AG04449 (cell line): ENCODE results near the gene PFKL.

Experiments used
- CTCF ChIA-PET: fragments of 350-600 bp; formaldehyde crosslinking; extraction: SDS; loops from one replicate; lab custom pipeline; 2021; ENCODE audit warnings: antibody characterized with exemption; lab: Yijun Ruan, JAX
- POLR2A ChIA-PET: fragments of 400-600, 350-600 bp; formaldehyde crosslinking; extraction: SDS; loops from one replicate; lab custom pipeline; 2020; ENCODE audit warnings: antibody characterized with exemption, inconsistent platforms; lab: Yijun Ruan, JAX
- DNase-seq: peaks from one replicate; pipeline ENCODE4 v3.0.0-alpha.2; 2010; ENCODE audit warnings: low read depth, low spot score
- H3K4me3 ChIP-seq: 2 replicates; pipeline ENCODE4 v1.5.1; 2011; ENCODE audit warnings: low read depth, mild to moderate bottlenecking, control low read depth, low read length
- TF ChIP-seq, protein P1 (sequence below): IDR thresholded peaks from one replicate; pipeline ENCODE4 v1.5.1; 2011; ENCODE audit warnings: mild to moderate bottlenecking, moderate library complexity, low read length, control low read depth, inconsistent platforms; ENCODE audit not compliant: insufficient read depth; ENCODE audit errors: missing control alignments

The PFKL gene

DNA sequence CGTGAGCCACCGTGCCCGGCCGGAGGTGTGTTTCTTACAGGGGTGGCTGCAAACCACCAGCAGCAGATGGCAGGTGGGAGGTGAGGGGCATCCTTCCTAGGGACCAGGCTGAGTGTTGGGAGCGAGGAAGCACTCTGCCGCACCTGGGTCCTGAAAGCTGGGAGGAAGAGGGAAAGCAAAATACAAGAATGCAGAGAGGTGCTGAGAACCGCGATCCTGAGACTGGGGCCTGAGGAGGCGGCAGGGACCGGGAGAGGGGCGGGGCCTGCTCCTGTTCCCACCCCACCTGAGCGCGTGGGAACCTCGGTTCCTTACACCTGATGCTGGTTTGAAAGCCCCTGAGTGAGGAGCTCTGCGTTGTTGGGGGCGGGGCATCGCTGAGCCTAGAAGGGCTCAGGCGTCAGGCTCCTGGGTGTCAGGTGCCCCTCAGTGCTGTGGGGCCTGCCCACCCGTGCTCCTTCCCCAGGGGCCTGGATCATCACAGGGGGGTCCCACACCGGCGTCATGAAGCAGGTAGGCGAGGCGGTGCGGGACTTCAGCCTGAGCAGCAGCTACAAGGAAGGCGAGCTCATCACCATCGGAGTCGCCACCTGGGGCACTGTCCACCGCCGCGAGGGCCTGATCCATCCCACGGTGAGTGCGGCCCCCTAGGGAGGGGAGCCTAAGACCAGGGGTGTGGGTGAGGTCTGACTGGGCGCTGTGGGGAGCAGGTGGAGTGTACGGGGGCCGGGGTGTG lies 69.0 kb downstream of the PFKL start:
- POLR2A ChIA-PET, result no interaction called here
- TF ChIP-seq, protein P1, sequence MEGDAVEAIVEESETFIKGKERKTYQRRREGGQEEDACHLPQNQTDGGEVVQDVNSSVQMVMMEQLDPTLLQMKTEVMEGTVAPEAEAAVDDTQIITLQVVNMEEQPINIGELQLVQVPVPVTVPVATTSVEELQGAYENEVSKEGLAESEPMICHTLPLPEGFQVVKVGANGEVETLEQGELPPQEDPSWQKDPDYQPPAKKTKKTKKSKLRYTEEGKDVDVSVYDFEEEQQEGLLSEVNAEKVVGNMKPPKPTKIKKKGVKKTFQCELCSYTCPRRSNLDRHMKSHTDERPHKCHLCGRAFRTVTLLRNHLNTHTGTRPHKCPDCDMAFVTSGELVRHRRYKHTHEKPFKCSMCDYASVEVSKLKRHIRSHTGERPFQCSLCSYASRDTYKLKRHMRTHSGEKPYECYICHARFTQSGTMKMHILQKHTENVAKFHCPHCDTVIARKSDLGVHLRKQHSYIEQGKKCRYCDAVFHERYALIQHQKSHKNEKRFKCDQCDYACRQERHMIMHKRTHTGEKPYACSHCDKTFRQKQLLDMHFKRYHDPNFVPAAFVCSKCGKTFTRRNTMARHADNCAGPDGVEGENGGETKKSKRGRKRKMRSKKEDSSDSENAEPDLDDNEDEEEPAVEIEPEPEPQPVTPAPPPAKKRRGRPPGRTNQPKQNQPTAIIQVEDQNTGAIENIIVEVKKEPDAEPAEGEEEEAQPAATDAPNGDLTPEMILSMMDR, result no peak
- CTCF ChIA-PET, result no interaction called here
- H3K4me3 ChIP-seq, result no peak overlapping the region
- DNase-seq, result no peak

DNA sequence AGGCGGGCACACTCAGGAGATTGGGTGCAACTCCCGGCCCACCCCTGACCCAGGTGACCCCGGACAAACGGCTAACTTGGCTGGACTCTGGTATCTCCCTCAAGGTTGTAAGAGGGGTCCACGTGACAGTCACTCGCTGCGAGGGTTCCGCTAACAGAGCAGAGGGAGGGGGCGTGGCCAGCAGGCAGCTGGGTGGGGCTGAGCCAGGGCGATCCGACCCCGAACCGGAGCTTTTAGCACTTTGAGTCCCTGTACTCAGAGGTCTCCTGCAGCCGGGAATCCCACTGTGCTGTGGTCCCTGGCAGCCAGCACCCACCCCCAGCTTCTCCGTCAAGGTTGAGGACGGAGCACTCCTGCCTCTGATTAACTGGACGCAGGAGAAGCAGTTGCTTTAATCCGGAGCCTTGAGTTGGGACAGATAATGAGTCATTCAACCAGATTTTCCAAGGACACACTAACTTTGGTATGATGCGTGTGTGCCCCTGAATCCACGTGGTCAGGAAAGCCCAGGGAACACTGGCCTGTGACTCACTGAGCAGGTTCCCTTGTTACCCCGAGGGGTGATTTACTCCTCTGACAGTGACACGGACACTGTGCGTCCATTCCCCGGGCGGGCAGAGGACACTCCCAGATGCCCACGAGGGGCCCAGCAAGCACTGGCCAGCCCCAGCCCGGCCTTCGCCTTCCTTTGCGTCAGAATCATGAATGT lies 70.3 kb downstream of the PFKL start:
- H3K4me3 ChIP-seq, result no peak overlapping the region
- no peak for DNase-seq
- TF ChIP-seq, protein P1, result no peak
- ChIA-PET POLR2A (no interaction called here), CTCF (no interaction called here)

DNA sequence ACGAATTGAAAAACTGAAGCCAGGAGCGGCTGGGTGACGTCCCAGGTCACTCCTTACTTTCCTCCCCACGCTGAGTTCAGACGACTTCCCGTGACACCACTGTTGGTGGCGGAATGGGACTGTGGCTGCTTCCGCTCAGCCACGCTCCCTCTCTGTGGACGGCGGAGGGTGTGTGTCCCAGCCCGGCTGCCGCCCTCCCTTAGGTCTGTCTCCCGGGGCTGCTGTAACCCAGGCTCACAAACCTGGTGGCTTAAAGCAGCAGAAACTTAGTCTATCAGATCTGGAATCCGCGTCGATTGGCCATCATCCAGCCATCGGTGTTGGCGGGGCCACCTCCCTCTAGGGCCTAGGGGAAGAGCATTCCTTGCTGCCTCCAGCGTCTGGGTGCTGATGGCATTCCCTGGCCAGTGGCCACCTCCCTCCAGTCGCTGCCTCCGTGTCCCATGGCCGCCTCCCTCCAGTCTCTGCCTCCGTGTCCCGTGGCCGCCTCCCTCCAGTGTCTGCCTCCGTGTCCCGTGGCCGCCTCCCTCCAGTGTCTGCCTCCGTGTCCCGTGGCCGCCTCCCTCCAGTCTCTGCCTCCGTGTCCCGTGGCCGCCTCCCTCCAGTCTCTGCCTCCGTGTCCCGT lies 71.0 kb downstream of the PFKL start:
- POLR2A ChIA-PET, result no interaction called here
- CTCF ChIA-PET, result no interaction called here
- TF ChIP-seq, protein P1, result no peak
- no peak overlapping the region for H3K4me3 ChIP-seq
- no peak for DNase-seq

DNA sequence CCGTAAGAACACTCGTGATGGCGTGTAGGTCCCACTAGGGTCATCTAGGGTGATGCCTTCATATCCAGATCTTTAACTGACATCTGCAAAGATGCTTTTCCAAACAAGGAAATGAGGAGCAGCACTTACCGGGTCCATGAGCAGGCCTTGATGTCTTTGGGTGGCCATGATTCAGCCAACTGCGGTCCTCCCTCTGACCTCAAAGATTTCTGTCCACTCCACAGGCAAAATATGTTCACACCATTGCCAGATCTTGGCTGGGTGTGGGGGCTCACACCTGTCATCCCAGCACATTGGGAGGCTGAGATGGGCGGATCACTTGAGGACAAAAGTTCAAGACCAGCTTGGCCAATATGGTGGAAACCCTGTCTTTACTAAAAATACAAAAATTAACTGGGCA lies 71.7 kb downstream of the PFKL start:
- no peak for DNase-seq
- H3K4me3 ChIP-seq, result no peak overlapping the region
- TF ChIP-seq, protein P1, result no peak
- ChIA-PET POLR2A (no interaction called here), CTCF (no interaction called here)

DNA sequence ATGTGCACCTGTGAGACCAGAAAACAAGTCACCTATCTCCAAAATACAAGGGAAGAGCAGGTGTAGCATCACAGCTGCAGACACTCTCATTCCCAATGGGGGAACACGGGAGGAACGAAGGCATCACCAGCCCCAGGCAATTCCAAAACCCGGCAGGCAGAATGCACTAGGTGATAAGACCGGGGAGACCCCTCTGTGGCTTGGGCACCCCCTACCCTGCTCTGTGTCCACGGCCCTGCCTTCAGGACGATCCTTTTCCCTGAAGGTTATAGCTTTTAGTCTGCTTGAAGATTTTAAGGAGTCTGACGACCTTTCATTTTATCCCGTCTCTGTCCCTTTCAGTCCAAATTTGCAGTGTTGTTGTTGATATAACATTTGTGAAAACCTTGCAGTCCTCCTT lies 72.8 kb downstream of the PFKL start:
- no peak overlapping the region for H3K4me3 ChIP-seq
- POLR2A ChIA-PET, result no interaction called here
- TF ChIP-seq, protein P1, result no peak
- CTCF ChIA-PET, result no interaction called here
- DNase-seq, result no peak

GRCh38 chr21:44374601-44375280 lies 74.9 kb downstream of the PFKL start:
- TF ChIP-seq, protein P1, result no peak
- no peak for DNase-seq
- ChIA-PET POLR2A (no interaction called here), CTCF (no interaction called here)
- no peak overlapping the region for H3K4me3 ChIP-seq
